Testis (tissue), 2 donors: ENCODE measurements around the gene HECW1.

Experiments used
- POLR2A ChIP-seq: fragments of 450-650 bp; IDR thresholded peaks from one replicate; pipeline ENCODE4 v1.6.1; 2017; ENCODE audit warnings: antibody characterized with exemption, mild to moderate bottlenecking, moderate library complexity
- TF ChIP-seq, protein P1 (sequence below), 3 experiments: fragments of 450-650 bp in 2 of 3; fragments of 200-600 bp in 1 of 3; sonication (generic) in 1 of 3; IDR thresholded peaks; one replicate each; pipeline ENCODE4 v1.5.1; 2016 to 2019; ENCODE audit warnings: antibody characterized with exemption in 3 of 3, mild to moderate bottlenecking in 2 of 3, moderate library complexity in 1 of 3

DNA sequence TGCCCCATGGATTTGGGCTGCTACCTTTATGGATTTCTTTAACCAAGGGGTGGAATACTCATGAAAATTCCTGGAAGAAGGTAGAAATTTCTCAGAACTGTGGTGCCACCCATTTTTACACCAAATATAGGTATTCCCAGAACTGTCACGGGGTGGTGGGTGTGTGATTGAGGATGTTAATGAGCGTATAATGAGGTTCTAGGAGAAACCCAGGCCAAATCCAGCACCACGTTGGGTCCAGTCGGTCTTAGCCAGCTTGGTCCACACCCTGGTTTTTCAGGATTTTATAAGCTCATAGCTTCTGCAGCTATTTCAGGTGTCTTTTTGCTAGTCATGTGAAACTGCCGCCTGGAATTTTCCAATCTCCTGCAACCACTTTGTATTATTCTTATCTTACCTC is 83.3 kb downstream of the HECW1 start:
- TF ChIP-seq, protein P1, sequence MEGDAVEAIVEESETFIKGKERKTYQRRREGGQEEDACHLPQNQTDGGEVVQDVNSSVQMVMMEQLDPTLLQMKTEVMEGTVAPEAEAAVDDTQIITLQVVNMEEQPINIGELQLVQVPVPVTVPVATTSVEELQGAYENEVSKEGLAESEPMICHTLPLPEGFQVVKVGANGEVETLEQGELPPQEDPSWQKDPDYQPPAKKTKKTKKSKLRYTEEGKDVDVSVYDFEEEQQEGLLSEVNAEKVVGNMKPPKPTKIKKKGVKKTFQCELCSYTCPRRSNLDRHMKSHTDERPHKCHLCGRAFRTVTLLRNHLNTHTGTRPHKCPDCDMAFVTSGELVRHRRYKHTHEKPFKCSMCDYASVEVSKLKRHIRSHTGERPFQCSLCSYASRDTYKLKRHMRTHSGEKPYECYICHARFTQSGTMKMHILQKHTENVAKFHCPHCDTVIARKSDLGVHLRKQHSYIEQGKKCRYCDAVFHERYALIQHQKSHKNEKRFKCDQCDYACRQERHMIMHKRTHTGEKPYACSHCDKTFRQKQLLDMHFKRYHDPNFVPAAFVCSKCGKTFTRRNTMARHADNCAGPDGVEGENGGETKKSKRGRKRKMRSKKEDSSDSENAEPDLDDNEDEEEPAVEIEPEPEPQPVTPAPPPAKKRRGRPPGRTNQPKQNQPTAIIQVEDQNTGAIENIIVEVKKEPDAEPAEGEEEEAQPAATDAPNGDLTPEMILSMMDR (IDR thresholded peaks at IDR 0.05) = no peak
- TF ChIP-seq POLR2A = no peak
